ENCODE measurements around the gene PDF.

GRCh38 chr16:69314534-69314933 lies 15.9 kb downstream of the PDF start:
- TF ChIP-seq ZNF274 (IDR thresholded peaks at IDR 0.05; ENCODE audit: low read depth, low read length) (no peak), YY1 (IDR thresholded peaks at IDR 0.05; ENCODE audit: insufficient read depth, insufficient read length) (no peak), SUZ12 (IDR thresholded peaks at IDR 0.05; ENCODE audit: extremely low read depth, insufficient read depth, insufficient read length) (no peak)
